Endodermal cell (in vitro differentiated cells): ENCODE data around the gene SLC9A7. TPM values are rescaled to one million over a fixed set of nuclear protein-coding genes. Genes with fewer than 3 reads are reported as not detected.
"Not testable (repeated sequence)": the region's sequence is repeated elsewhere in the genome, so short reads cannot be mapped to it uniquely, and the experiment has no call there.

Source experiments
- DNase-seq: peaks from one replicate; pipeline ENCODE4 v3.0.0-alpha.2; 2017
- H3K27ac ChIP-seq: 2 replicates; pipeline ENCODE4 v1.5.1; 2013; ENCODE audit warnings: mild to moderate bottlenecking, low read depth, low read length, moderate library complexity
- H3K27me3 ChIP-seq: 2 replicates; pipeline ENCODE4 v1.6.1; 2013; ENCODE audit warnings: mild to moderate bottlenecking, low read length, moderate library complexity; ENCODE audit not compliant: insufficient read depth, control insufficient read depth, poor library complexity, severe bottlenecking
- H3K36me3 ChIP-seq: 2 replicates; pipeline ENCODE4 v1.7.0; 2013; ENCODE audit warnings: mild to moderate bottlenecking, low read length, moderate library complexity; ENCODE audit not compliant: control insufficient read depth, insufficient read depth
- H3K4me1 ChIP-seq: one replicate; pipeline ENCODE4 v1.7.0; 2013; ENCODE audit warnings: low read length; ENCODE audit not compliant: control insufficient read depth, insufficient read depth
- H3K4me3 ChIP-seq: 2 replicates; pipeline ENCODE4 v1.5.1; 2013; ENCODE audit warnings: mild to moderate bottlenecking, low read length, moderate library complexity
- H3K9ac ChIP-seq: 2 replicates; pipeline ENCODE4 v1.6.1; 2013; ENCODE audit warnings: mild to moderate bottlenecking, low read length, moderate library complexity; ENCODE audit not compliant: poor library complexity, severe bottlenecking; ENCODE audit errors: extremely low read depth
- H3K9me3 ChIP-seq: 2 replicates; pipeline ENCODE4 v1.6.1; 2013; ENCODE audit warnings: mild to moderate bottlenecking, low read length, moderate library complexity; ENCODE audit not compliant: control insufficient read depth
- H3K27ac Mint-ChIP-seq: 2 replicates; pipeline ENCODE4 v1.8.0; 2020; ENCODE audit warnings: mixed read lengths
- H3K27me3 Mint-ChIP-seq: 2 replicates; pipeline ENCODE4 v1.8.0; 2021; ENCODE audit warnings: mild to moderate bottlenecking, mixed read lengths; ENCODE audit not compliant: insufficient read depth
- H3K36me3 Mint-ChIP-seq: 2 replicates; pipeline ENCODE4 v1.8.0; 2020; ENCODE audit warnings: low read depth, mixed read lengths
- H3K4me1 Mint-ChIP-seq: 2 replicates; pipeline ENCODE4 v1.8.0; 2020; ENCODE audit warnings: mixed read lengths
- H3K4me3 Mint-ChIP-seq: 2 replicates; pipeline ENCODE4 v1.8.0; 2020; ENCODE audit warnings: mild to moderate bottlenecking, moderate library complexity, mixed read lengths
- H3K9me3 Mint-ChIP-seq: 2 replicates; pipeline ENCODE4 v1.8.0; 2020; ENCODE audit warnings: mild to moderate bottlenecking, mixed read lengths
- WGBS, 2 experiments: methylation state at CpG; one replicate each; pipeline versions ENCODE4 v1.1.5 to v1.1.7; 2013; ENCODE audit warnings: missing lambda C conversion rate in 2 of 2, mixed read lengths in 1 of 2; ENCODE audit not compliant: insufficient coverage in 1 of 2, insufficient read length in 1 of 2; 5-methylcytosine and 5-hydroxymethylcytosine counted together
- total RNA-seq, 2 donors: library from RNA; stranded (reverse); fragmentation: NEBNext Ultra II Directional in 1 of 2; extraction: Animal tissue kit (Norgen Biotek cat#: 25700) in 1 of 2; gene quantifications; 2 replicates in 1 of 2; 3 replicates in 1 of 2; pipeline ENCODE4 v1.2.1, GENCODE V29; 2021
- TF ChIP-seq, protein P1 (sequence below): fragments of 200-600 bp; sonication (generic); conservative IDR thresholded peaks from 2 replicates; pipeline ENCODE4 v1.5.0; 2021; ENCODE audit warnings: antibody characterized with exemption, mild to moderate bottlenecking

SLC9A7 gene
- total RNA-seq, 2 donors from 2014 or later, result 23.7 to 25.3 TPM

DNA sequence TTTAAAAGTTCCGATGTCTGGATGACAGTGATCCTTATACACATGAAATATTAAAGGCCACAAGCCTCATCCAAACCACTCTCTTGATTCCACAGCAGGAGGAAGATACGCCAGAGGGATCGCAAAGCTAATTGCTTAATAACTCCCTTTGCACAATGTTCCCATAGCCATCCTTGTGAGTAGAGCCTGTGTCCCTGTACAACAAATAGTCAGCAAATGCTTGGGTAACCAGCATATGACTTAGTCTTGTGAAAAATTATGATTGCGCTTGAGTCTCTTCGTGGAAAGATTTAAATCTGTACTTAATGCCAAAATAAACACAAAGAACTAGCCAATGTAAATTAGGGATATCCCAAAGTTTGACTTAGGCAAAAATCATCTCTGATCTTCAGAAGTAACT is 31.5 kb downstream of the SLC9A7 start:
- Mint-ChIP-seq H3K27ac (no peak overlapping the region), H3K36me3 (no peaks in the 10 kb centered on the region), H3K4me1 (peaks cover 1% of the 10 kb centered on the region), H3K9me3 (peaks cover 35% of the 10 kb centered on the region), H3K27me3 (no peaks in the 10 kb centered on the region), H3K4me3 (no peak overlapping the region)
- Histone ChIP-seq H3K4me3 (no peak overlapping the region), H3K9me3 (no peaks in the 10 kb centered on the region), H3K27me3 (no peaks in the 10 kb centered on the region), H3K4me1 (no peaks in the 10 kb centered on the region), H3K36me3 (no peaks in the 10 kb centered on the region), H3K27ac (no peak overlapping the region), H3K9ac (no peak overlapping the region)
- TF ChIP-seq, protein P1, sequence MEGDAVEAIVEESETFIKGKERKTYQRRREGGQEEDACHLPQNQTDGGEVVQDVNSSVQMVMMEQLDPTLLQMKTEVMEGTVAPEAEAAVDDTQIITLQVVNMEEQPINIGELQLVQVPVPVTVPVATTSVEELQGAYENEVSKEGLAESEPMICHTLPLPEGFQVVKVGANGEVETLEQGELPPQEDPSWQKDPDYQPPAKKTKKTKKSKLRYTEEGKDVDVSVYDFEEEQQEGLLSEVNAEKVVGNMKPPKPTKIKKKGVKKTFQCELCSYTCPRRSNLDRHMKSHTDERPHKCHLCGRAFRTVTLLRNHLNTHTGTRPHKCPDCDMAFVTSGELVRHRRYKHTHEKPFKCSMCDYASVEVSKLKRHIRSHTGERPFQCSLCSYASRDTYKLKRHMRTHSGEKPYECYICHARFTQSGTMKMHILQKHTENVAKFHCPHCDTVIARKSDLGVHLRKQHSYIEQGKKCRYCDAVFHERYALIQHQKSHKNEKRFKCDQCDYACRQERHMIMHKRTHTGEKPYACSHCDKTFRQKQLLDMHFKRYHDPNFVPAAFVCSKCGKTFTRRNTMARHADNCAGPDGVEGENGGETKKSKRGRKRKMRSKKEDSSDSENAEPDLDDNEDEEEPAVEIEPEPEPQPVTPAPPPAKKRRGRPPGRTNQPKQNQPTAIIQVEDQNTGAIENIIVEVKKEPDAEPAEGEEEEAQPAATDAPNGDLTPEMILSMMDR, result no peak
- 100% methylated on average over 2 to 5 of the region's 5 CpGs for WGBS, 2 experiments
- DNase-seq, result no peak

DNA sequence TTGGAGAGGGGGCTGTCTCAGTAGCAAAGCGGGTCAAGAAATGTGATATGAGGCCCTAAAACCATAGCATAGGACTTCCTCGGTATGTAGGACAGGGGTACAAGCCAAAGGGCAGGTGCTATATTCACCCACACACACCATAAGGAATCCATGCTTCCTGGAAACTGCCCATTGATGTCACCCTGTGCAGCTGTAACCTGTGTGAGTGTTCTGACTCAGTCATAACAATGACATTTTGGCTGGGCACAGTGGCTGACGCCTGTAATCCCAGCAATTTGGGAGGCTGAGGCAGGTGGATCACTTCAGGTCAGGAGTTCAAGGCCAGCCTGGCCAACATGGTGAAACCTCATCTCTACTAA is 35.4 kb downstream of the SLC9A7 start:
- not testable (repeated sequence) for H3K36me3 ChIP-seq, H3K4me1 Mint-ChIP-seq, H3K27me3 ChIP-seq, H3K4me3 Mint-ChIP-seq, H3K9ac ChIP-seq, H3K4me1 ChIP-seq, H3K9me3 ChIP-seq, H3K4me3 ChIP-seq, DNase-seq, H3K36me3 Mint-ChIP-seq, H3K27me3 Mint-ChIP-seq, H3K27ac ChIP-seq, H3K27ac Mint-ChIP-seq
- peaks cover 28% of the 10 kb centered on the region for H3K9me3 Mint-ChIP-seq
- WGBS, 2 experiments, result 93% methylated on average over 3 of the region's 3 CpGs; no CpG with 5 or more reads in 1 of the 2 experiments

DNA sequence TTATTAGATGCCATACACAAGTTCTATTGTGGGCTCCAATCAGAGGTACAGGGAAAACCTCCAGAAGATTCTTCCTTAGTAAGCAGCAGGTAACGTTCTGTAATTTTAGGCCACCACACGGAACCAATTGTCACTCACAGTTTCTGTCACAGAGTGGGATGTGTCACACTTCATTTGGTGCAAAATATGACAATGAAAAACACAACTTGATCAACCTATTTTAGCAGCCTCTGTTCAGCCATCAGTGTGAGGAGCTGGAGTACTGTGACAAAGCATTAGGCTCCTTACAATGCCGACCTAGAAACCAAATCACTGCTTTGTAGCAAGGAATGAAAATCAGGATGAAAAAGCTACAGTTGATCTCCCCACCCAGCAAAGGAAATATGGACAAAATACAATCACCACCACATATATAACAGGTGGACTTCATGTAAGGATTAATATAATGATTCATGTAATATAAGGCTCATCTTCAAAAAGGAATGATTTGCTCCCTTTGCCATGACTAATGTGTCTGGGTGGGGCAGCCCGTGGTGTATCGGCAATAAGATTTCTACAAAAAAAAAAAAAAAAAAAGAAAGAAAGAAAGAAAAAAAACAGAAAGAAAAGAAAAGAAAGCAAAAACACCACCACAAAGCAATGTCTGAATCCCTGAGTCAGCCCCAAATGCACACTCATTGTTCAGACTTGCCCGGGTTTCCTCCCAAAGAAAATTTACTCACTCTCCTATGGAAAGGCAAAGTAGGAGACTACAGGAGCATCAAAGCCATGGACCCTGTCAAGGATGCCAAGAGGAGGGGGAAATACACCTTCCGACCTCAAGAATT is 36.0 kb downstream of the SLC9A7 start:
- peaks cover 29% of the 10 kb centered on the region for H3K9me3 Mint-ChIP-seq
- peaks cover 10% of the 10 kb centered on the region for H3K4me1 Mint-ChIP-seq
- H3K36me3 ChIP-seq, result no peaks in the 10 kb centered on the region
- no peaks in the 10 kb centered on the region for H3K27me3 ChIP-seq
- H3K4me3 Mint-ChIP-seq, result no peak overlapping the region
- no peak overlapping the region for H3K4me3 ChIP-seq
- H3K9me3 ChIP-seq, result no peaks in the 10 kb centered on the region
- no peak overlapping the region for H3K27ac ChIP-seq
- no peak overlapping the region for H3K9ac ChIP-seq
- H3K27ac Mint-ChIP-seq, result no peak overlapping the region
- no peaks in the 10 kb centered on the region for H3K27me3 Mint-ChIP-seq
- H3K4me1 ChIP-seq, result no peaks in the 10 kb centered on the region
- DNase-seq, result no peak
- H3K36me3 Mint-ChIP-seq, result no peaks in the 10 kb centered on the region
- TF ChIP-seq, protein P1, result no peak
- 90% methylated on average over 4 of the region's 7 CpGs; no CpG with 5 or more reads in 1 of the 2 experiments for WGBS, 2 experiments
